ENCODE data around the gene MUTYH.
"Not testable (repeated sequence)": the region's sequence is repeated elsewhere in the genome, so short reads cannot be mapped to it uniquely, and the experiment has no call there.

MUTYH gene

GRCh38 chr1:45286521-45286920 is 53.7 kb downstream of the MUTYH start:
- H3K9me3 ChIP-seq (ENCODE audit: control insufficient read depth, insufficient read depth, low read length); H3K9ac ChIP-seq (ENCODE audit: low read depth, low read length); H3K4me3 ChIP-seq (ENCODE audit: low read depth, low read length); H3K4me1 ChIP-seq (ENCODE audit: control insufficient read depth, insufficient read depth, low read length); H3K27me3 ChIP-seq (ENCODE audit: control insufficient read depth, insufficient read depth, low read length); H3K36me3 ChIP-seq (ENCODE audit: control insufficient read depth, insufficient read depth, low read length): not testable (repeated sequence)

- H3K4me1 ChIP-seq (ENCODE audit: control insufficient read depth, insufficient read depth, low read length); H3K4me3 ChIP-seq (ENCODE audit: low read depth, low read length); H3K27me3 ChIP-seq (ENCODE audit: control insufficient read depth, insufficient read depth, low read length); H3K9ac ChIP-seq (ENCODE audit: low read depth, low read length); H3K36me3 ChIP-seq (ENCODE audit: control insufficient read depth, insufficient read depth, low read length); H3K9me3 ChIP-seq (ENCODE audit: control insufficient read depth, insufficient read depth, low read length): not testable (repeated sequence)
Measured at GRCh38 chr1:45284858-45285257, 55.4 kb downstream of the MUTYH start.

GRCh38 chr1:45282351-45282750 is 57.9 kb downstream of the MUTYH start:
- no peaks in the 10 kb centered on the region for H3K9me3 ChIP-seq (ENCODE audit: control insufficient read depth, insufficient read depth, low read length)
- no peak overlapping the region for H3K4me3 ChIP-seq (ENCODE audit: low read depth, low read length)
- H3K27me3 ChIP-seq (ENCODE audit: control insufficient read depth, insufficient read depth, low read length) = no peaks in the 10 kb centered on the region
- H3K36me3 ChIP-seq (ENCODE audit: control insufficient read depth, insufficient read depth, low read length) = no peaks in the 10 kb centered on the region
- H3K9ac ChIP-seq (ENCODE audit: low read depth, low read length) = no peak overlapping the region
- no peaks in the 10 kb centered on the region for H3K4me1 ChIP-seq (ENCODE audit: control insufficient read depth, insufficient read depth, low read length)
